Activated T-cell treated with anti-CD3 and anti-CD28 coated beads, Interleukin-2, amount 50 U/mL, for 4 hours (primary cell): ENCODE data around the gene ACADL. TPM values are rescaled to one million over a fixed set of nuclear protein-coding genes. Genes with fewer than 3 reads are reported as not detected.
"Not testable (repeated sequence)": the region's sequence is repeated elsewhere in the genome, so short reads cannot be mapped to it uniquely, and the experiment has no call there.

Experiments used
- ATAC-seq, 2 donors: fragments of 200-7000 bp; cut with Tn5 transposase; one replicate each; pipeline ENCODE4 v1.10.0; 2021
- DNase-seq: peaks from one replicate; pipeline ENCODE4 v3.0.0-alpha.2; 2020
- H3K27me3 Mint-ChIP-seq: one replicate; pipeline ENCODE4 v1.8.0; 2021; ENCODE audit warnings: low read depth, mixed read lengths
- H3K36me3 Mint-ChIP-seq: one replicate; pipeline ENCODE4 v1.8.0; 2022; ENCODE audit warnings: mixed read lengths; ENCODE audit not compliant: insufficient read depth
- H3K4me1 Mint-ChIP-seq: one replicate; pipeline ENCODE4 v1.8.0; 2021; ENCODE audit warnings: low read depth, mixed read lengths
- H3K4me3 Mint-ChIP-seq: one replicate; pipeline ENCODE4 v1.8.0; 2021; ENCODE audit warnings: mild to moderate bottlenecking, moderate library complexity, mixed read lengths
- H3K9me3 Mint-ChIP-seq: one replicate; pipeline ENCODE4 v1.8.0; 2021; ENCODE audit warnings: mixed read lengths
- total RNA-seq, 3 donors: library from RNA; stranded (reverse); gene quantifications; one replicate each; pipeline ENCODE4 v1.2.1, GENCODE V29; 2021

ACADL gene
- total RNA-seq, 3 donors from 2014 or later: not detected

GRCh38 chr2:210189452-210190138, 35.7 kb downstream of the ACADL start:
- no peak for ATAC-seq
- H3K36me3 Mint-ChIP-seq: peaks cover 3% of the 10 kb centered on the region

GRCh38 chr2:210188755-210189154, 36.5 kb downstream of the ACADL start:
- Mint-ChIP-seq H3K27me3 (peaks cover 14% of the 10 kb centered on the region), H3K4me1 (no peaks in the 10 kb centered on the region), H3K9me3 (peaks cover 30% of the 10 kb centered on the region), H3K4me3 (no peak overlapping the region), H3K36me3 (peaks cover 6% of the 10 kb centered on the region)
- no peak for DNase-seq
- no peak for ATAC-seq

More at GRCh38 chr2:210189452-210190138, 35.7 kb downstream of the ACADL start:
- no peak for DNase-seq
- Mint-ChIP-seq H3K9me3 (peaks cover 22% of the 10 kb centered on the region), H3K4me1 (no peaks in the 10 kb centered on the region), H3K4me3 (no peak overlapping the region), H3K27me3 (peaks cover 12% of the 10 kb centered on the region)

DNA sequence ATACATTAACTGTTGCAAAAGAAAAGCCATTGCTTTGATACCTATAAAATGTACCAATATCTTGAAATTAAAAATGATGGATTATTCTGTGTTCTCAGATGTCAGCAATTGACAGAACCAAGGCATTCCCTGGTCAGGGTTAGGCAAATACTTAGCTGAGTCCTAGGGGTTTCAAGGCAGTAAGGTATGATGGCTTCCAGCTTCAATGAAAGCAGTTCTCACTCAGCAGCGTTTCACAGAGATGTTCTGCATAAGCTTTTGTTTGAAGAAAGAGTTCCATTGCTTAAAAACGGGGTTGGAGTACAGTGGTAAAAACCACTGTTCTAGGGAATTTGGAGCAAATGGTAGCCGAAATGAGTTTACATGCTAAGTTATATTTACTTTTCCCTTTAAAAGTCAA, 37.1 kb downstream of the ACADL start:
- peaks cover 6% of the 10 kb centered on the region for H3K36me3 Mint-ChIP-seq
- H3K27me3 Mint-ChIP-seq: peaks cover 15% of the 10 kb centered on the region
- DNase-seq (no peak), ATAC-seq (no peak)
- peaks cover 3% of the 10 kb centered on the region for H3K4me1 Mint-ChIP-seq
- H3K4me3 Mint-ChIP-seq: no peak overlapping the region
- peaks cover 34% of the 10 kb centered on the region for H3K9me3 Mint-ChIP-seq

DNA sequence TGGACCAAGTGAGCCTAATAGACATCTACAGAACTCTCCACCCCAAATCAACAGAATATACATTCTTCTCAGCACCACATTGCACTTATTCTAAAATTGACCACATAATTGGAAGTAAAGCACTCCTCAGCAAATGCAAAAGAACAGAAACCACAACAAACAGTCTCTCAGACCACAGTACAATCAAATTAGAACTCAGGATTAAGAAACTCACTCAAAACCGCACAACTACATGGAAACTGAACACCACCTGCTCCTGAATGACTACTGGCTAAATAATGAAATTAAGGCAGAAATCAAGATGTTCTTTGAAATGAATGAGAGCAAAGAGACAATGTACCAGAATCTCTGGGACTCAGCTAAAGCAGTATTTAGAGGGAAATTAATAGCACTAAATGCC, 41.3 kb downstream of the ACADL start:
- not testable (repeated sequence) for ATAC-seq, H3K4me3 Mint-ChIP-seq, H3K36me3 Mint-ChIP-seq, DNase-seq
- Mint-ChIP-seq H3K9me3 (peaks cover 35% of the 10 kb centered on the region), H3K27me3 (peaks cover 21% of the 10 kb centered on the region), H3K4me1 (peaks cover 16% of the 10 kb centered on the region)

DNA sequence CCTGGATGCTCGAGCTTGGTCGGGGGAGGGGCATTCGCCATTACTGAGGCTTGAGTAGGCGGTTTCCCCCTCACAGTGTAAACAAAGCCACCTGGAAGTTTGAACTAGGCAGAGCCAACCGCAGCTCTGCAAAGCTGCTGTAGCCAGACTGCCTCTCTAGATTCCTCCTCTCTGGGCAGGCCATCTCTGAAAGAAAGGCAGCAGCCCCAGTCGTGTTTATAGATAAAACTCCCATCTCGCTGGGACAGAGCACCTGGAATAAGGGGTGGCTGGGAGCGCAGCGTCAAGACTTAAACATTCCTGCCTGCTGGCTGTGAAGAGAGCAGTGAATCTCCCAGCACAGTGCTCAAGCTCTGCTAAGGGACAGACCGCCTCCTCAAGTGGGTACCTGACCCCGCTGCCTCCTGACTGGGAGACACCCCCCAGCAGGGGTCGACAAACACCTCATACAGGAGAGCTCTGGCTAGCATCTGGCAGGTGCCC, 43.6 kb downstream of the ACADL start:
- H3K4me3 Mint-ChIP-seq, H3K36me3 Mint-ChIP-seq, DNase-seq, ATAC-seq: not testable (repeated sequence)
- peaks cover 16% of the 10 kb centered on the region for H3K4me1 Mint-ChIP-seq
- peaks cover 19% of the 10 kb centered on the region for H3K27me3 Mint-ChIP-seq
- H3K9me3 Mint-ChIP-seq: peaks cover 32% of the 10 kb centered on the region

GRCh38 chr2:210181033-210181605, 44.1 kb downstream of the ACADL start:
- Mint-ChIP-seq H3K4me1 (peaks cover 16% of the 10 kb centered on the region), H3K27me3 (peaks cover 14% of the 10 kb centered on the region), H3K9me3 (peaks cover 26% of the 10 kb centered on the region)
- not testable (repeated sequence) for DNase-seq, H3K36me3 Mint-ChIP-seq, ATAC-seq, H3K4me3 Mint-ChIP-seq

GRCh38 chr2:210180477-210180876, 44.8 kb downstream of the ACADL start:
- ATAC-seq (no peak), DNase-seq (no peak)
- H3K9me3 Mint-ChIP-seq: peaks cover 21% of the 10 kb centered on the region
- peaks cover 16% of the 10 kb centered on the region for H3K4me1 Mint-ChIP-seq
- no peak overlapping the region for H3K4me3 Mint-ChIP-seq
- H3K36me3 Mint-ChIP-seq: peaks cover 5% of the 10 kb centered on the region
- peaks cover 13% of the 10 kb centered on the region for H3K27me3 Mint-ChIP-seq

DNA sequence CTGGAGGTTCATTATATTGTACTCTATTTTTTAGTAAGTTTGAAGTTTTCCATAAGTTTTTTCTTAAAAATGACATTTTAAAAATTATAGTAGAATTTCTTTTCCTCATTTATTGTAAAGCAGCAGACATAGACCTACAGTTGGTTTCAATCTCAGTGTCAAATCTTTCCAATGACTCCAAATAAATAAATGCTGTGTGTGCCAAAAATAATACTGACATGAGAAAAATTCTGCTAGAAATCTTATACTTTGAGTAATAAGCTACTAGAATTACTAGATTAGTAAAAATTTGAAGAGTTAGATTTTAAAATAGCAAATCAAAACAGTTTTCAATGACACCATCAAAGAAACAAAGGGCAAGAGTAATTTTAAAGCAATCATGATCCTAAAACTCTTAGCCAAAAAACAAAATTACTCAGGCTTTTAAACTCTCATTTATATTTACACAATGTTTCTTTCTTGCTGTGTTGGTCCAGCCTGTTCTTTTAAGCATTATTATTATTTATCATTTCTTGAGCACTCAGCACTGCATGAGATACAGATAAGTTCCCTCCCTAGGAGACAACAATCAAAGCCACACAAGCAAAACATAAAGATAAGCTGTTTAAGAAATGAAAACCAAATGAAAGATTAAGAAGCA, 45.8 kb downstream of the ACADL start:
- Mint-ChIP-seq H3K4me1 (peaks cover 16% of the 10 kb centered on the region), H3K27me3 (peaks cover 13% of the 10 kb centered on the region), H3K4me3 (no peak overlapping the region), H3K9me3 (peaks cover 12% of the 10 kb centered on the region), H3K36me3 (peaks cover 4% of the 10 kb centered on the region)
- DNase-seq (no peak), ATAC-seq (no peak)

GRCh38 chr2:210177769-210178168, 47.5 kb downstream of the ACADL start:
- Mint-ChIP-seq H3K9me3 (no peaks in the 10 kb centered on the region), H3K4me1 (peaks cover 13% of the 10 kb centered on the region), H3K27me3 (peaks cover 12% of the 10 kb centered on the region), H3K36me3 (peaks cover 1% of the 10 kb centered on the region), H3K4me3 (no peak overlapping the region)
- DNase-seq (no peak), ATAC-seq (no peak)

DNA sequence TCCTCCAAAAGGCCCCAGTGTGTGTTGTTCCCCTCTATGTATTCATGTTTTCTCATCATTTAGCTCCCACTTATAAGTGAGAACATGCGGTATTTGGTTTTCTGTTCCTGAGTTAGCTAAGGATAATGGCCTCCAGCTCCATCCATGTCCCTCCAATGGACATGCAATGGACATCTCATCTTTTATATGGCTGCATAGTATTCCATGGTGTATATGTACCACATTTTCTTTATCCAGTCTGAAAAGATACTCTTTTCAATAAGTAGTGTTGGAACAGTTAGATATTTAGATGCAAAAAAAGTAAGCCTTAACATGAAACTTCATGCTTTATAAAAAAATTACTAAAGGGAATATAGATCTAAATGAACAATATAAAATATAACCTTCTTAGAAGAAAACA, 48.1 kb downstream of the ACADL start:
- ATAC-seq, DNase-seq, H3K36me3 Mint-ChIP-seq, H3K9me3 Mint-ChIP-seq, H3K4me3 Mint-ChIP-seq: not testable (repeated sequence)
- Mint-ChIP-seq H3K4me1 (peaks cover 14% of the 10 kb centered on the region), H3K27me3 (peaks cover 12% of the 10 kb centered on the region)

DNA sequence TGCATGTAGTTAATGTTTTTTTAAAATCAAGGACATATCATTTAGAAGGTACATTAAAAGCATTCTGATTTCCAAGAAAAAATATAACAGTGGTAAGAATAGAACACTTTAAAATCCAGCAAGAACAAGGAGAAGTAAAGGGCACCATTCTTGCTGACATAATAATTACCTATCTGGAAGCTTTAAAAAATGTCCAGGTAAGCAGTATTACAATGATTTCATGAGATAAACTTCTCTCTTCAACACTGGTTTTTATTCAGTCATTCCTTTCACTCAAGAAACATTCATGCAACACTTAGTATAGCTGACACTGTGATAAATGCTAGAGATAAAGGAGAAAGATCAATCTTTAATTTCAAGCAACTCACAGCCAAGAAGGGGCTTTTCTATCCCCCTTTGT, 51.2 kb downstream of the ACADL start:
- Mint-ChIP-seq H3K4me1 (peaks cover 16% of the 10 kb centered on the region), H3K27me3 (peaks cover 10% of the 10 kb centered on the region), H3K4me3 (no peak overlapping the region), H3K9me3 (no peaks in the 10 kb centered on the region), H3K36me3 (no peaks in the 10 kb centered on the region)
- ATAC-seq (no peak), DNase-seq (no peak)

- H3K9me3 Mint-ChIP-seq: no peaks in the 10 kb centered on the region
- peaks cover 22% of the 10 kb centered on the region for H3K4me1 Mint-ChIP-seq
- no peaks in the 10 kb centered on the region for H3K36me3 Mint-ChIP-seq
- DNase-seq (no peak), ATAC-seq (no peak)
- peak overlapping the region; percentile 86 for H3K4me3 Mint-ChIP-seq
- H3K27me3 Mint-ChIP-seq: peaks cover 10% of the 10 kb centered on the region
These were observed 53.0 kb downstream of the ACADL start for GRCh38 chr2:210172219-210172575.

DNA sequence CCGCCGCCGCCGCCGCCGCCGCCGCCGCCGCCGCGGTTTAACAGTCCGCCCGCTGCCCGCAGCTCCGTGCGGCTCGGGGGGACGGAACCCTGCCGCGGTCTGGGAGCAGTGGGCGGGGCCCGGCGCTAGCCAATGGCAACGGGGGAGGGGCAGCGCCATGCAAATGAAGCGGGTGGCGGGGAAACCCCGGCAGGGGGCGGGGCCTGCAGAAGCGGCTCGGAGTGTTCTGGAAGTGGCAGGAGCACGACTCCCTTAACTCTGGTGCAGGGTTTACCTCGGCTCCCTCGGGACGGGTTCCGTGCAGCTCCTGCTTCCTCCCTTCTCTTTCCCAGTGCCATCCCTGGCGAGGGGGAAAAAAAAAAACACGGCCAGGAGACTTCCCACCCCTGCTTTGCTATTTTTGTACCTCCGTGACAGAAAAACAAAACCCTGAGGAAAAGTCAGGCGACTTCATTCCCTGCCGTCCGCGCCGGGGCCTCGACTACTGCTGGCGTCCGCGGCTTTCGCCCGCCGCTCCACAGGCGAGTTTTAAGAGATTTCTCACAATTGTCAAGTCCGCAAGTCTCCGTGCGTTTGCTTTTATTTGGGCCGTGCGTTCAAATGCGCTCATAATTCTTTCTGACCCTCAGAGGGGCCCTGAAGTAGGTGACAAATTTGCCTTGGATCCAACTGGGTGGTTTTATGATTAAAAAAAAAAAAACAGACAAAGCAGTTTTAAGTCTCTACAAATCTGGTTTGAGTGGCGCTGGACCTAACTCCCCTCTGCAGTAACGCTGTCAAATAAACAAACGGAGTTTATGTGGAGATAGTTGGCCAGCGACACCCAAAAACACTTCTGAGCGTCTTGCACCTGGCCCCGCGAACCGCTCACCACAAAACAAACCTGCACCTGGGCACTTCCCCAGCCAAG, 53.7 kb downstream of the ACADL start, which contains the start of gene KANSL1L:
Gene KANSL1L, minus strand, starts transcription at position 101 of the 910 bp plus-strand sequence. CDS start 16,827 bp downstream, outside the sequence.
- H3K9me3 Mint-ChIP-seq: no peaks in the 10 kb centered on the region
- DNase-seq (peak; percentile 97), ATAC-seq (peak; percentile 88 to 89)
- peaks cover 7% of the 10 kb centered on the region for H3K27me3 Mint-ChIP-seq
- H3K36me3 Mint-ChIP-seq: no peaks in the 10 kb centered on the region
- peak within 1 kb of the TSS; percentile 96 for H3K4me3 Mint-ChIP-seq
- peaks cover 22% of the 10 kb centered on the region for H3K4me1 Mint-ChIP-seq
